Esophagus (tissue), 2 donors: Measurements from ENCODE around the gene GMDS. TPM values are rescaled to one million over a fixed set of nuclear protein-coding genes. Genes with fewer than 3 reads are reported as not detected.

ENCODE experiments used
- H3K27ac ChIP-seq, 2 donors: one replicate each; pipeline ENCODE4 v1.5.1; 2013; ENCODE audit warnings: low read depth in 2 of 2, mild to moderate bottlenecking in 2 of 2, inconsistent platforms in 1 of 2, low read length in 1 of 2, moderate library complexity in 1 of 2
- H3K27me3 ChIP-seq, 2 donors: one replicate each; pipeline ENCODE4 v1.6.1; 2013; ENCODE audit warnings: low read length in 2 of 2, control low read depth in 1 of 2, mild to moderate bottlenecking in 1 of 2; ENCODE audit not compliant: insufficient read depth in 2 of 2, control insufficient read depth in 1 of 2
- H3K36me3 ChIP-seq, 2 donors: one replicate each; pipeline ENCODE4 v1.6.1; 2013; ENCODE audit warnings: low read length in 1 of 2; ENCODE audit not compliant: control insufficient read depth in 2 of 2, insufficient read depth in 2 of 2
- H3K4me1 ChIP-seq, 2 donors: one replicate each; pipeline ENCODE4 v1.6.1; 2013; ENCODE audit warnings: low read length in 1 of 2; ENCODE audit not compliant: control insufficient read depth in 2 of 2, insufficient read depth in 2 of 2
- H3K4me3 ChIP-seq, 2 donors: one replicate each; pipeline ENCODE4 v1.5.1; 2013; ENCODE audit warnings: low read length in 2 of 2, mild to moderate bottlenecking in 2 of 2, low read depth in 1 of 2, moderate library complexity in 1 of 2
- H3K9me3 ChIP-seq, 2 donors: one replicate each; pipeline ENCODE4 v1.6.1; 2013; ENCODE audit warnings: mild to moderate bottlenecking in 2 of 2, low read depth in 1 of 2, low read length in 1 of 2, moderate library complexity in 1 of 2; ENCODE audit not compliant: control insufficient read depth in 2 of 2, insufficient read depth in 1 of 2
- WGBS, 2 donors: extraction: QIAGEN DNeasy Blood & Tissue Kit; methylation state at CpG; one replicate each; pipeline ENCODE4 v1.1.7; 2013; 5-methylcytosine and 5-hydroxymethylcytosine counted together
- polyA plus RNA-seq, 2 donors: library from polyadenylated mRNA; stranded (reverse); fragments of 200-250 nt; gene quantifications; one replicate each; pipeline ENCODE4 v1.2.3, GENCODE V29; 2013
- donor health status: healthy with polysubstance abuse.
- donor health status: Bipolar disorder and iron deficiency.

GMDS gene
- polyA plus RNA-seq, 2 donors, result 42.4 to 54.5 TPM

DNA sequence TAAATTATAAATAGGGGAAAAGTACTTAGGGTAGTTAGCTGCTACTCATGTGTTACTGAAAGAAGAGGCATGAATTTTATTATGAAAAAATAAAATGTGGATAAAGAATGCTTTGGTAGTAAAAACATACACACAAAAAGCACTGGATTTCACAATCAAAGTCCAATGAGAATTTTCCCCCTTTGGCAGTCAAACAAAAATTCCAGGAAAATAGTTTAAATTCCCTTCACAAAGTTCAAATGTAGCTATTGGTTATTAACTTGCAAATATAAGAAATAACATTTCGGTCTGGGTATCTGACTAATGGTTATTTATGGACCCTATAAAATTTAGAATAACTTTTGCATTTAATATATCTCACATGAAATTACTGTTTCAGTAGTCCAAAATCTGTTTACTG is 425.2 kb downstream of the GMDS start:
- no peaks in the 10 kb centered on the region for H3K9me3 ChIP-seq
- 68 to 82% methylated on average over 1 of the region's 1 CpG for WGBS, 2 donors
- H3K36me3 ChIP-seq, result no peaks in the 10 kb centered on the region
- no peak overlapping the region for H3K4me3 ChIP-seq
- H3K27ac ChIP-seq, result no peak overlapping the region
- H3K4me1 ChIP-seq, result peaks cover 0 to 2% of the 10 kb centered on the region in 2 donors
- H3K27me3 ChIP-seq, result no peaks in the 10 kb centered on the region

DNA sequence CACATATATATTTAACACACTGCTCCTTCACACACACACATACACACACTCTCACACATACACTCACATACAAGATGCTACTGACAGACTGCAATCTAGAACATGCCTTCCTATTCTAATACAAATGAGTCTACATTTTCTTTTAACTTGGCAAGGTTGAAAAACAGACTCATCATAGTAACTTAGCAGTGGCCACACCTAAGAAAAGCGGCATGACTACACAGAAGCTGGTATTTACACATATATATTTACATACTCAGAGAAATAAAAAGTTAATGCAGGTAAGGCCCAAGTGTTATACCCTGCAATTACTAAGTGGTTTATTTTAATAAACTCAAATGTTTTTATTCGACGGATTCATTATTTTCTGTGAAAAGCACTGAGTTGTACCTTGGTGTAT is 426.4 kb downstream of the GMDS start:
- 89 to 96% methylated on average over 3 of the region's 3 CpGs for WGBS, 2 donors

DNA sequence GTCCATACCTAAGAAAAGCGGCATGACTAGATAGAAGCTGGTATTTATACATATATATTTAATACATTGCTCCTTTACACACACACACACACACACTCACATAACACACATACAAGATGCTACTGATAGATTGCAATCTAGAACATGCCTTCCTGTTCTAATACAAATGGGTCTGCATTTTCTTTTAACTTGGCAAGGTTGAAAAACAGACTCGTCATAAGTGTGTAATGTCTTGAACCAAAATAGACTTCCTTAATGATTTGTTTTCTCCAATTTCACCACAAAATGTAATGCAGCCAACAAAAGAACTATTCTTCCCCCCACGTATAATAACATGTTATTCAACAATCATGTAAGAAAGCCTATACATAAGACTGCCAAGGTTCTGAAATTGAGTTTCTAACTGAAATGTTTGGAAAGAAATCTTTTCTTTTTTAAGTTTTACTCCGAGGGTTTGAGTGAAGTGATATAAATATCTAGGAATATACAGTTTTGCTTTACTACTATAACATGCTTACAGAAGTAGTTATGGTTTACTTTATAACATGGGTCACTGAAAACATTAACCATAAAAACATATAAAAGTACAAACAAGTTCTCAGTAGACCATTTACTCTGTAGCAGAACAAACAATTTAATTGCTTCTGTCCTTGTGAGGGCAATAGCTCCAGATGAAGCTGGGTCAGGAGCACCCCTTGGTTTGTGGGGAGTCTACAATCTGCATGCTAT is 428.2 kb downstream of the GMDS start:
- Histone ChIP-seq H3K27ac (no peak overlapping the region), H3K36me3 (no peaks in the 10 kb centered on the region), H3K27me3 (no peaks in the 10 kb centered on the region), H3K4me3 (no peak overlapping the region), H3K9me3 (no peaks in the 10 kb centered on the region), H3K4me1 (peaks cover 0 to 2% of the 10 kb centered on the region in 2 donors)
- 75 to 76% methylated on average over 4 of the region's 4 CpGs for WGBS, 2 donors

More for the DNA sequence above, 426.4 kb downstream of the GMDS start:
- Histone ChIP-seq H3K27ac (no peak overlapping the region), H3K9me3 (no peaks in the 10 kb centered on the region), H3K36me3 (no peaks in the 10 kb centered on the region), H3K27me3 (no peaks in the 10 kb centered on the region), H3K4me3 (no peak overlapping the region), H3K4me1 (peaks cover 0 to 2% of the 10 kb centered on the region in 2 donors)

DNA sequence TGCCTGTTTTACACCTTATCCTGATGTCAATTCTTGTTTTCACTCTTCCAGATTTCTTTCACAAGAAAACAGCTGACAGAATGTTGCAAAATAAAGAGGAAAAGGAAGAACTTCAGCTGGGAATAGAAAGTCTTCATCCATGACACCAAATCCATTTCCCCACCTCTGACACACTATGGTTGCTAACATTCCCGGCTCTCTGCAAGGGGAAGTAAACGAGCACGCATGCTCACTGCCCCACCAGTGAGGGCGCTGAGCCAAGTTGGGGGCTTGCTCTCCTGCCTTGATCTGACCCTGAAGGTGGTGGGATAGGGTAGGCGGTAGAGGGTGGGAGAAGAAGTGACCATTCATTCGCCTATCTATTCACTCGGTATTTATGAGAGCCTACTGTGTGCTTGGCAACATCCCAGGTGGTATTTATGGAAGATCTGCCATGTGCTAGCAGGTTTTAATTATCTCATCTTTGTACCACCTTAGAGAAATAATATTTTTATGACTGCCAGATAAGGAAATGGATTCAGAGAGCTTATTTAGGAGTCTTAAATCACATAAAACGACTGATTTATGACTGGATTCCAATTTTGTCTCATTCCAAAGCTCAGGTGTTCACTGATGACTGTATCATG is 429.5 kb downstream of the GMDS start:
- 88 to 91% methylated on average over 8 of the region's 8 CpGs for WGBS, 2 donors
- Histone ChIP-seq H3K27me3 (no peaks in the 10 kb centered on the region), H3K4me1 (no peaks in the 10 kb centered on the region), H3K36me3 (no peaks in the 10 kb centered on the region), H3K4me3 (no peak overlapping the region), H3K9me3 (no peaks in the 10 kb centered on the region), H3K27ac (no peak overlapping the region)

- Histone ChIP-seq H3K27me3 (no peaks in the 10 kb centered on the region), H3K4me3 (no peak overlapping the region), H3K36me3 (no peaks in the 10 kb centered on the region), H3K9me3 (no peaks in the 10 kb centered on the region), H3K4me1 (no peaks in the 10 kb centered on the region), H3K27ac (no peak overlapping the region)
- 65% methylated on average over 4 of the region's 4 CpGs for WGBS, 2 donors
Observed at GRCh38 chr6:1814279-1814678, 431.1 kb downstream of the GMDS start.

- no peak overlapping the region for H3K4me3 ChIP-seq
- no peak overlapping the region for H3K27ac ChIP-seq
- no peaks in the 10 kb centered on the region for H3K4me1 ChIP-seq
- WGBS, 2 donors, result 89 to 90% methylated on average over 2 of the region's 2 CpGs
- H3K36me3 ChIP-seq, result no peaks in the 10 kb centered on the region
- no peaks in the 10 kb centered on the region for H3K27me3 ChIP-seq
- no peaks in the 10 kb centered on the region for H3K9me3 ChIP-seq
Observed at GRCh38 chr6:1812487-1812886, 432.9 kb downstream of the GMDS start.

DNA sequence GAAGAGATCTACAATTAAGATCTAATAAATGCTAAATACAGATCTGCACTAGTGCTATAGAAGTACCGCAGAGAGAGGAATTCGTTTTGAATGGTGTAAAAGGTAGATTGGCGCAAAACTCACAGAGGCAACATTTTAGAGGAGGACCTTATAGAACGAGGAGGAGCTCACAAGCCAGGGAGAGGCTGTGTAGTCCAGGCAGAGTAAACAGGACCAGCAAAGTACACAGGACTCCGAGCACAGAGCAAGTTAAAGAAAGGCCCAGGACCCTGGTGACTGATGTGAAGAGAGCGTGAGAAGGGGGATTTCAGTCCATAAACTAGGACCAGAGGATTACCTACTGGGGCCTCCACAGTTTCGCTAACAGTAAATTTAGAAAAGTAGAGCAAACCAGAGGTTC is 433.4 kb downstream of the GMDS start:
- WGBS, 2 donors, result 94 to 95% methylated on average over 7 of the region's 7 CpGs
- Histone ChIP-seq H3K9me3 (no peaks in the 10 kb centered on the region), H3K4me3 (no peak overlapping the region), H3K4me1 (no peaks in the 10 kb centered on the region), H3K27me3 (no peaks in the 10 kb centered on the region), H3K27ac (no peak overlapping the region), H3K36me3 (no peaks in the 10 kb centered on the region)

- Histone ChIP-seq H3K36me3 (no peaks in the 10 kb centered on the region), H3K27ac (no peak overlapping the region), H3K4me1 (no peaks in the 10 kb centered on the region), H3K9me3 (no peaks in the 10 kb centered on the region), H3K4me3 (no peak overlapping the region), H3K27me3 (no peaks in the 10 kb centered on the region)
- 86 to 95% methylated on average over 2 of the region's 2 CpGs for whole genome bisulfite sequencing, 2 donors
Observed at GRCh38 chr6:1810880-1811279, 434.5 kb downstream of the GMDS start.

GRCh38 chr6:1809291-1809988 is 436.0 kb downstream of the GMDS start:
- H3K9me3 ChIP-seq, result no peaks in the 10 kb centered on the region
- H3K27ac ChIP-seq, result no peak overlapping the region
- no peaks in the 10 kb centered on the region for H3K27me3 ChIP-seq
- no peaks in the 10 kb centered on the region for H3K4me1 ChIP-seq
- no peaks in the 10 kb centered on the region for H3K36me3 ChIP-seq
- H3K4me3 ChIP-seq, result no peak overlapping the region
- WGBS, 2 donors, result 95 to 96% methylated on average over 11 of the region's 11 CpGs
